ENCODE measurements around the gene ARHGEF5.
"Not testable (repeated sequence)": the region's sequence is repeated elsewhere in the genome, so short reads cannot be mapped to it uniquely, and the experiment has no call there.

Gene ARHGEF5

DNA sequence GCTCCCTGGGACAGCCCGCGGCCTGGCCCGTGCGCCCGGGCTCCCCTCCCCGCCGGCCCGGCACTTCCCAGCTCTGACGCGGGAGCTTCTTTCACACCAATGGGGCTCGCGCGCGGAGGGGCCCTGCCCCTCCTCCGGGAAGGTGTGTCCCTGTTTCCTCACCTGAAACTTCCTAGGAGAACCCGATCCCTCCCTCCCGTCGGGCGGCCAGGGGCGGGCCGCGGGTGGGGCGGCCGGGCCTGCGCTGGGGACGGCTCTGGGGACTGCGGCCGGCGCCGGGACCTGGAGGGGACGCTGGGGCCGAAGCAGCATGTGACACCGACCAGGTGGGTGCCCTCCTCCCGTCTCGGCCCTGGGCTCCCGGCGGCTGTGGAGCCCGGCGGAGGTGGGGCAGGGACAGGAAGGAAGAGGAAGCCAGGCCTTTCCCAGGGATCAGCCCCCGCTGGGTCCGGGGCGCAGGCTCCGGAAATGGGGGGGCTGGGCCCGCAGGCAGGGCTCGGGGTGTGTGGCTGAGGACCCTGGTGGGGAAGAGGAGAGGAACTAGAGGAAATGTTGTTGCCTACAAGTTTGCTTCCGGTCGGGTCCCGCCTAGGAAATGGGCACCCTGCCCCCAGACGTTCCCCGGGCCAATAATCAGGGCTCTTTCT, at the start of gene ARHGEF5:
Gene ARHGEF5, plus strand, starts transcription at position 227 of the 647 bp plus-strand sequence. CDS start 7,268 bp downstream, outside the sequence.
- DNase-seq = not testable (repeated sequence)

DNA sequence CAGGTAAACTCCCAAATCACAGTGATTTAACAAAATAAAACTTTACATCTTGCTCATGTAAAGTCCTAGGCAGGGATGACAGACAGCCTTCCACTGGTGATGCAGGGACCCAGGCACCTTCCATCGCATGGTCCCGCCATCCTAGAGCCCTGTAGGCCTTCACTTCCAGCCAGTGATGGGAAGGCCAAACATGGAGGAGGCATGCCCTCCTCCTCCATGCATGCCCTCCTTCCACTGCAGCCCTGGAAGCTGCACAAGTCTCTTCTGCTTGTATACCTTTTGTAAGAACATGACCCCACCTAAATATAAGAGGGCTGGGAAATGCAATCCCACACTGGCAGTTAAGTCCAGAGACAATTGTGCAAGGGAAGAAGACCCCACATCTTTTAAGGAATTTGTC, 45.5 kb upstream of the ARHGEF5 start:
- not testable (repeated sequence) for DNase-seq

DNA sequence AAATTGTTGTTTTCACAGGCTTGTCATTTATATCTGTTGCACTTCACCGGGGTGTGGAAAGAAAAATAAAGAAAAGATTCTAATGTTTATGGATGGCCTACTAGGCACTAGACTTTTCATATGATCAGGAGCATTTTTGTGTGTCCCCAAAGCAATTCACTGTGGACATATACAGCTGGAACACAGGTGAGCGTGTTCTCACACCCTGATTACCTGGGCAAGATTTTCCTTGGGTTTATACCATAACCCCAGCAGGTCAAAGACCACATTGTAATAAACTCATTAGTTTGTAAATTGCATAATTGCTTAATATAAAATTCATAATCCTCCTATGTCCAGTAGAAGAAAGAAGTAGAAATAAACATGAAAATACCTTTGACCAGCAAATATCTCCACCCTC, 44.0 kb upstream of the ARHGEF5 start:
- DNase-seq = not testable (repeated sequence)

DNA sequence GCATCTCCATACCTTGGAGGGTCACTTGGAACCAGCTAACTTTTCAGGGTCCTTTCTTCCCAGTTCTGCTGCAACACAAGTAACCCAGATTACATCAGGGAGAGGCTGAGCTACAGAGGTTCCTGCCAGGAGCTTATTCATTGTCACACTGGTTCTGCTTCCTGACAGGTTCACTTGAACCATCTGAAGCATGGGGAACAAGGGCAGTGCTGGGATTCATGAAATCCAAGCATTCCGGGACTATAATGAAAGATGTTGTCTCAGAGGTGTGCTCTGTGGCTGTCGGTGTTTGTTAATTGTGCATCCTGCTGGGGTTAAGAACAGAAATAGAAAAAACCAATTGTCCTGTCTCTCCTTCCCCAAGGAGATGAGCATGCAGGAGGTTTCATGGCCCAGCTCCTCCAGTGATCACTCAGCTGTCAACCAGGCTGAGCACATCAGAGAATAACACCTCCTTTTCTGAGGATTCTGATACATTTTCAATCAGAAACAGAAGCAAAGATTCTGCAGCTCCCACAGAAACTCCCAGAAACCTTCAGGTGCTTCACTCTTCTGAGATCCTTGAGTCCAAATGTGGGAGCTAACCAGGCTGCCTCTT, 43.2 kb upstream of the ARHGEF5 start, which contains the start of gene OR2A1:
Gene OR2A1, plus strand, starts transcription at position 548 of the 598 bp plus-strand sequence. CDS start 5,706 bp downstream, outside the sequence.
- DNase-seq = not testable (repeated sequence)

DNA sequence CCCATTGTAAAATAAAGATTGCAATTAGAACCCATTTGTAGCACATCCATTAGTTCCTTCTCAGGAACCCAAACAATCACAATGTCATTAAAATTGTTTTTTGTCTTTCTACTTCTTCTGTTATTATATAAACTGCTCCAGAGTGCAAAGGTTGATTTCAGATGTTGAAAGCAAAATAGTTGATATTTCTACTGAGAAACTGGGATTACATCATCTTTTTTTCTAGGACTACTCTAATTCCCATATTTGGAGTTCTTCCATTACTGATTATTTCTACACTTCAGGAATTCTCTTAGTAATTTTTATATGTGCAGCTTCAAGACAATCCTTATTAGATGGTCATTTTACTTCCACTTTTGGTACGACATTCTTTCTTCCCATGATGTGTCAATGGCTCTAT, 37.7 kb upstream of the ARHGEF5 start:
- DNase-seq = not testable (repeated sequence)

DNA sequence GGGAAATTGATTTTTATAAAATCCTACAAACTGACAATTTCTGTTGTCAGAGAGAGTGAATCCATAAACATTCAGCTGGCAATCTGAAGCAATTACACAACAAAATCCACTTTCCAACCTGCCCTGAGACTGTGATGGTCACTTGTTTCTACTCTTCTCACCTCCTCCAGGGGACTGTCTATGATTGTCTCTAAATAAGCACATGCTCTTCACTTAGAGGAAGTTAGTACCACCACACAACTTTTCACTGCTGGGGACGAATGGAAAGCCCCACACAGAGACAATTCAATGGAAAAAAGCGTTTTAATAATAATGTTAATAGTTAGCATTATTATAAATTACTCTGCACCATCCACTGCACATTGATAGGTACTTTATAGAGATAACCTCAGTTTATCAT, 35.7 kb upstream of the ARHGEF5 start:
- not testable (repeated sequence) for DNase-seq

DNA sequence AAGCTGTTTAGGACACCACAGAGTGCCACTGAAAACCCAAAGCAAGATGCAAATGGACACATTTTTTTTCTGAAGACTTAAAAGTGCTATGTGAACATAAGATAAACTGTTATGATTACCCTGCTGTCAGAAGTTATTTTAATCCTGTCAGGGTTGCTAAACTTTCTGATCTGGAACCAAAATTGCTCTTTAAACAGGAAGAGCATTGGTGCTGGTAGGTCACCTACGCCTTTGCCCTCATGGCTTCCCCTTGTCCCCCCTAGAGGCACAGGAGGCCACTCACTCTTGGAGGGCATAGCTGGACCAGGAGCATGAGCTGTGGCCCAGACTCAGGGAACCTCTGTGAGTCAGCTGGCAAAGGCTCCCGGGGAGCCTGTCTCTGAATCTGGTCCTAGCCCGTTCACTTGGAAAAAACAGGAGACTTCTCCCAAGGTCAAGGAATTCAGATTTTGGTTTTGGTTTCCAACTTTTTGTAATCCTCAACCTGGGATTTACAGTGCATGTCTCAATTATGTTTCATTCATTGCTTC, 33.5 kb upstream of the ARHGEF5 start:
- DNase-seq = not testable (repeated sequence)

DNA sequence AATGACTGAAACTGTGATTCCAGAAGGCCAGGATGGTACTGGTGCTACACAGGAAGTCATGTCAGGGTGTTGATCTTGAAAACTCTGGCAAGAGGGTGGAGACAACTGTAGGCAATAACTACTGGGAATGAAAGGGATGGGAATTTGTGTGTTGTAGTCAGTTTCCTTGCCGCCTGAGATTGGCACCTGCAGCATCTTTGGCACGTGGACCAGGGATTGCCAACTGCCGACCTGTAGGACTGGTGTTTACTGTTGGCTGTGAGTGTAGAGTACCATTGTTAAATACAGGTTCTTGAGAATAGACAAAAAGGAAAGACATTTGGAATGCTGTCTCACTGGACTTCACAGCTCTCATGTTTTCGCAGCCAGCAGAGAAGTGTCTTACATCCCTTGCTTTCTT, 31.8 kb upstream of the ARHGEF5 start:
- DNase-seq = not testable (repeated sequence)

DNA sequence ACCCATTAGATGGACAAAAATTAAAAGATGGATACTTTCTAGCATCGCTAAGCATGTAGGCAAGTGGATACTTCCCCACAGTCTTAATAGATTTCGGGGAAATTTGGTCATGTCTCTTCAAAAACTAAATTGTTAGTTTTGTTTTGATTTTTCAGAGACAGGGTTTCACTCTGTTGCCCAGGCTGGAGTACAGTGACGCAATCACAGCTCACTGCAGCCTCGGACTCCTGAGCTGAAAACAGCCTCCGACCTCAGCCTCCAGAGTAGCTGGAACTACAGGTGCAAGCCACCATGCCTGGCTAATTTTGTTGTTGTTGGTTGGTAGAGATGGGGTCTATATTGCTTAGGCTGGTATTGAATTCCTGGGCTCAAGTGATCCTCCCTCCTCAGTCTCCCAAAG, 29.3 kb upstream of the ARHGEF5 start:
- DNase-seq = not testable (repeated sequence)

DNA sequence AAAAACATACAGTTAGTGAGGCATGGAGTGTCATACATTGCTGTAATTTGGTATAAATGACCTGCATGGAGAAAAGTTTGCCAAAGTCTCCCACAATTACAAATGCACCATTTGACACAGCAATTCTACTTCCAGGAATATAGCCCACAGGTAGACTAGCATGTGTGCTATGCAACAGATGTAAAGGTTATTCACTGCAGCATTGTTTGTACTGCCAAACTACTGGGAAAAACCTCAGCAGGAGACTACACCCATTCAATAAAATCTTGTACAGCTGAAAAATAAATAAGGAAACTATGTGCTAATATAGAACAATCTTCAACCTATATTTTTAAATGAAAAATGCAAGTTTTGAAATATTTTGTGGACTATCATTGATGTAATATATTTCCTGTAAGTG, 25.2 kb upstream of the ARHGEF5 start:
- not testable (repeated sequence) for DNase-seq

DNA sequence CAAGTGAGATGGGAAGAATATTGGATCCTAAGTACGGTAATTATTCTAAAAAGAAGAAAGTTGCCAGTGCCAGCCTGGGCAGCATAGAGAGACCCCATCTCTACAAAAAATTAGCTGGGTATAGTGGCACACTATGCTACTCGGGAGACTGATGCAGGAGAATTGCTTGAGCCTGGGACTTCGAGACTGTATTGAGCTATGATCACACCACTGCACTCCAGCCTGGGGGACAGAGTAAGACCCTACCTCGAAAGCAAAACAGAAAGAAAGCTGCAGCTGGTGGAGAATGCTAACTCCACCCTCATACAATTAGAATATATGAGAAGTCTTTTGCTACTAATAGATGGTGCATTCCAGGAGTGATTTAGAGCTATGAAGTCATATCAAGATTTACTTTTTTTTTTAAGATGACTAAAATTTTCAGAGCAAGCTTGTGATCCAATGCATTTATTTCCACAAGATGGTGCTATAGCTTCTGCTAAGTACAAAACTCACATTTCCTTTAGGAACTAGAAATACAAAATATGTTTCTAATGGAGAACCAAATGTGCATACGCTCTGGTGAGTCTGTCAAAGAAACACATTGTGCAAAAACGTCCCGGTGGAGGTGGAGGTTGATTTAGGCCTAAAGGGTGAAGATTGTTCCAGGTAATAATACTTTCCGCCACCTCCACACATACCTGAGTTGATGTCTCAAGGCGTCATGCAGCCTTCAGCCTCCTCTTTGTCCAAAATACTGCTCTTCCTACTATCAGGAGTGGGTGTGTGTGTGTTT, 23.8 kb upstream of the ARHGEF5 start:
- not testable (repeated sequence) for DNase-seq

DNA sequence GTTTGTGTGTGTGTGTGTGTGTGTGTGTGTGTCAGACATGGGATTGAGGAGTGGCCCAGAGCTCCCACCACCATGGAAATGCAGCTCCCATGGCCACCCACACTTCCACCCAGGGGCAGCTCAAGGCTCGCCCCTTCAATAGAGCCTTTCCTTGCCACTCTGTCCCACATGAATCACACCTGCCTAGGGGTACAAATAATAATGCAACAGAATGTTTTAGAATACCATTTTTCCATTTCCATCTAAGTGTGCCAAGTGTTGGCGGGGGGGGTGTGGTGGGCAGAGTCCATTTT, 23.3 kb upstream of the ARHGEF5 start:
- DNase-seq = not testable (repeated sequence)

DNA sequence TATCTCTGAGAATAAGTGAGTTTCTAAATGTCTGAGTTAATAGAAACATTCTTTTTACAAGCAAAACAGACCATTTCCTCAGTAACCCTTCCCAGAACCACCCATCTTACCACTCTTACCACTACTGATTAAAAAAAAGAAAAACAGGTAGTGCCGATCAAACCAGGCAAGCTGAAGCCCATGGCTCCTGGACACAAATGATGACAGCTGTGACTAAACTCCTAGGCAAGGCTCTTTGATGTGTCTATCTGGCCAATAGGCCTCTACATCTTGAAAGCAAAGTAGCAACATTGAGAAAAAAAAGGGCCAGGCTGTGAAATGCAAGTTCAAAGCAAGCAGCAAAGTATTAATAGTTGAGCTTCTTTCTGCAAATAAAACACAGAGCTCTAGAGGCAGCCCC, 6.6 kb upstream of the ARHGEF5 start:
- not testable (repeated sequence) for DNase-seq

DNA sequence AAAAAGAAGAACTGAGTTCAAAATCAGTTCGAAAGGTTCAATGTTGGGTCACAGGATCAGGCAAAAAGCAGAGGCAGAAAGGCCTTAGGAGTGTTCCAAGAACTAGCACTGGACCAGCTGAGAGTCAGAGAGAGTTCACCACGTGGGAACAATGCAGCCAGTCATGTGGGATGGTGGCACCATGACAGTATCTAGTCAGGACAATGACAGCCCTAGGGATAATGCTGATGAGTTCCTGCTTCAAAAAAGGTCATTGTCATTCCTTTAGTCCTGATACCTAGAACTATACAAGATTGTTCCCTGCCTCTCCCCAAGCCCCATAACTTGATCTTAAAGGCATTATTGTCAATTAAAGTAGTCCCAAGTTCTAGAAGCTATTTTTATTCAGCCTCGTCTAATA, 3.5 kb upstream of the ARHGEF5 start:
- not testable (repeated sequence) for DNase-seq

DNA sequence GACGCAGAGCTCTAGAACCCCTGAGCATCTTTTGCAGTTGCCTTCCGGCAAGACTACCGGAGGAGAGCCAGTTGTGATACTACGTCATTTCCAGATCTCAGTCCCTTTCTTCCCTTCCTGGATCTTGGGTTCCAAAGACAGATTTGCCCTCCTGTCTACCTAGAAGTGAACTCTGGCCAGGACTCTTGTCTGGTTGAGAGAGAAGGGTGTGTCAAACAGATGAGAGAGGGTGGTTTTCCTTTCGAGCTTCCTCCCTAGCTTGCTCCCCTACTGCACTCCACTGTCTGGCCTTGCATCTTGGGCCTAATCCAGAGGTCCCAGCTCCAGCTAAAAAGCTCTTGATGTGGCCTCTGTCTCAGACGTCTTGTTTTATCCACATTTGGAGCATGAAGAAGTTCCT, 983 bp downstream of the ARHGEF5 start:
- not testable (repeated sequence) for DNase-seq

DNA sequence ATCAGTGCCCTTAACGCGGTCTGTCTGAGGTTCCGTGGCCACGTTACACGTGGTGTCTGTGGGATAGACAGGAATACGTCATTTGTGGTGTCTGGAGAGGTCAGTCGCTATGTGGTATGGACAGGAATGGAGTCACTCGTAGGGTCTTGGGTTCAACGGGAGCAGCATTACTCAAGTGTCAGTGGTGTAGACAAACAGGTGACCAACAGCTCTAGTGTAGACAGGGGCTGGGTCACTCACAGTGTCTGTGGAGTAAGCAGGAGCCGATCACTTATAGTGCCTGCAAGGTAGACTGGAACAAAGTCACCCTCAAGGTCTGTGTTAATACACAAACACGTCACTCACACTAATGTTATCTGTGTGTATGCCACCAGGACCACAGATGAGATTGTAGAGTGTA, 1.7 kb downstream of the ARHGEF5 start:
- not testable (repeated sequence) for DNase-seq

DNA sequence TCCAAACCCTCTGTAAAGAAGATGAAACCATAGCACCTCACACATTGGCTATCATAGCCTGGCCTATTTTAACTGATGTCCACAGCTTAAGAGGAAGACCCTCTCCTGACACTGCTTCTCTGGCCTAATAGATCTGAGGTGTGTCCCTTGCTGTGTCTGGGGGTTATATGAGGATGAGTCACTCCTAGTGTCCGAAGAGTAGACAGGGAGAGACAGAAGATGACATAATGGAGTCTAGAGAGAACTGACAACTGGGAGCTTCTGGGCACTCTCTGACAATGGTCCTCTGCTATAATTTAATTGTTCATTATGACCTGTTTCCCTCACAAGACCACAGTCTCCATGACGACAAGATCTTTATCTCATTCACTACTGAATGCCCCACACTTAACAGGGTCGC, 6.9 kb downstream of the ARHGEF5 start:
- not testable (repeated sequence) for DNase-seq

DNA sequence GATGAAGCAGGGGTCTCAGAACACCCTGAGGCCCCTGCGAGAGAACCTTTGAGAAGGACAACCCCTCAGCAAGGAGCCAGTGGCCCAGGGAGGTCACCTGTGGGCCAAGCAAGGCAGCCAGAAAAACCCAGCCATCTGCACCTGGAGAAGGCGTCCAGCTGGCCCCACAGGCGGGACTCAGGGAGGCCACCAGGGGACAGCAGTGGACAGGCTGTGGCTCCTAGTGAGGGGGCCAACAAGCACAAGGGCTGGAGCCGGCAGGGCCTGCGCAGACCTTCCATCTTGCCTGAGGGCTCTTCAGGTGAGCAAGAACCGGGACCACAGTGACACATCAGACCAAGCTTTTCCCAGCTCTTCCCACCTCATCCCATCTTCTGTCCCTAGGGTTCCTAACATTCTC, 10.3 kb downstream of the ARHGEF5 start:
- not testable (repeated sequence) for DNase-seq

DNA sequence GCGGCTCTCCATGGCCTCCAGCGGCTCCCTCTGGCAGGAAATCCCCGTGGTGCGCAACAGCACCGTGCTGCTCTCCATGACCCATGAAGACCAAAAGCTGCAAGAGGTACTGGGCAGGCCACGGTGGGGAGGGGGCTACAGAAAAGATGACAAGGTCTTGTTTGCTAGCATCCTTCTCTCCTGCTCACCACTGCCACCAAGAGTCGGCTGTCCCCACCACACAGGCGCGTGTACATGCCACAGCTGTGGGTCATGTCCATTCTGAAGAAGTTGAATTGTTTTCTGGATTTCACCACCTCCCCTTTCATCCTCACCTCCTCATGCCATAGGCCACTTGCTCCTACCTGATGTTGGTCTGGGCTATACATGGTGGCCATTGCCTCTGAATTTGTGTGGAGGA, 12.0 kb downstream of the ARHGEF5 start:
- DNase-seq = not testable (repeated sequence)

DNA sequence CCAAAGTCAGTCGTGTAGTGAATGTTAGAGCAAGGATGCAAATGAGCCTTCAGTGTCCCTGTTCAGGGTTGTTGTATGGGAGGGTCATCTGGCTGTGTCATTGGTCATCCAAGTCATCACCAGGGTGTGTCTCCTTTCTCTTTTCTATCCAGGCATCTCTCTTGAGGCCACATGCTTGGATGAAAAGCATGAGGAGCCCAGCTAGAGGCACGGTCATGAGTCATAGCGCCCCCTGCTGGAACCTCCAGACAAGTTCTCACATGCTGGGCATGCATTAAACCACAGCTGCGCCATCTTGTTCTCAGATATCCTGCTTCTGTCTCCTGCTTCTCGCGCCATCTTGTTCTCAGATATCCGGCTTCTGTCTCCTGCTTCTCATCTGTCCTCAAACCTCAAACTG, 14.0 kb downstream of the ARHGEF5 start:
- not testable (repeated sequence) for DNase-seq

DNA sequence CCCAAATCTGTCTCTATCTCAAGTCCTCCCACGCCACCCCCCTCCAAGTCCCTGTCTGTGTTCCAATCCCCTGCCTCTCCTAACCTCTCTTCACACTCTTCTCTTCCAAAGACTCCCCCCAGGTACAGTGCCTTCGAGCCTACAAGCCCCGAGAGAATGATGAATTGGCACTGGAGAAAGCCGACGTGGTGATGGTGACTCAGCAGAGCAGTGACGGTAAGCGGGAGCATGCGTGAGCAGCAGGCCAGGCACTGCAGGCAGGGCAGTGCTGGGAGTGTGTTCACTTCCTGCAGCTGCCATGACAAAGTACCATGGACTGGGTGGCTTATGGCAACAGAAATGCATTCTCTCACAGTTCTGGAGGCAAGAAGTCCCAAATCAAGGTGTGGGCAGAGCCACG, 23.4 kb downstream of the ARHGEF5 start:
- no peak for DNase-seq

DNA sequence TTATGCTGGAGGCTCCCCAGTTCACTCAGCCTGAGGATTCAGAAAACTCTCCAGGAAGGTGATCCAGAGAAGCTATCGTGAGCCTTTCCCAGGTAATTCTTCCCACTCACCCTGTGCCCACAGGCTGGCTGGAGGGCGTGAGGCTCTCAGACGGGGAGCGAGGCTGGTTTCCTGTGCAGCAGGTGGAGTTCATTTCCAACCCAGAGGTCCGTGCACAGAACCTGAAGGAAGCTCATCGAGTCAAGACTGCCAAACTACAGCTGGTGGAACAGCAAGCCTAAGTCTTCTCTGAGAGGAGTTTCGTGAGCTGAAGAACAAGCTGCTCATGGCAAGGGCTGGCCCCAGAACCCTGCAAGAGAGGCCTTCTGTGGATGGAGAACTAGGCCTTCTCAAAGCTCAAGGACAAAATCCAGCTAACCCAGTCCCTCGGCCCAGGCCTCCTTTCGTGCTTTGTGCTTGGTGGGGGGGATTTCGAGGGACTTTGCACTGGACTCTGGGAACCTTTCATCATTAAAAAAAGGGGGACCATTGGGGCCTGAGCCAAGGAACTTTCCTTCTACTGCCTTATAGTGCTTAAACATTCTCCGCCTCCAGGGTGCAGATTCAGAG, 24.7 kb downstream of the ARHGEF5 start:
- no peak for DNase-seq

DNA sequence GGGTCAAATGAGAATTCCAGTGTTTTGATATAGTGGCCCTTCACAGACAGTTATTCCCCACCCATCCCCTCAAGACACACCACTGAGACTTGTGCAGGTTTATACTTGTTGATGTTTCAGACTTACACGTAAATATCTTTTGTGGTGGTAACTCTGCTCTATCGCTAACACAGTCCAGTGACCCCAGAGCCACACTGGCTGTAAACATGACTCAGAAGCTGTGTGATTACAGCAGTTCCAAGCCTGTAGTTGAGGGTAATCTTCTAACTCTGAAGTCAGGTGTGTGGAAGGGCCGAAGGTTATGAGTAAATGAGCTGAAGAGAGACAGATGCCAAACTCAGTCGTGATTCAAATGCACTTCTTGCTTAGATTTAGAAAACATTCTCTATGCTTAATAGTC, 28.9 kb downstream of the ARHGEF5 start:
- DNase-seq = no peak
